HCT116 (cell line): Measurements from ENCODE around the gene PDE7B. TPM values are rescaled to one million over a fixed set of nuclear protein-coding genes. Genes with fewer than 3 reads are reported as not detected.

ENCODE experiments used
- ATAC-seq: fragments of 200-7000 bp; cut with Tn5 transposase; 2 replicates; pipeline ENCODE4 v1.9.1; 2020; ENCODE audit warnings: mild to moderate bottlenecking, moderate library complexity
- BruUV-seq: library from RNA; stranded (reverse); fragments of 400-500 nt; replicated peaks from 2 replicates; lab custom pipeline; 2021; lab: Mats Ljungman, UMichigan
- CTCF ChIA-PET: fragments of 300-600 bp; sonication (Branson Sonifier 250); formaldehyde crosslinking; loops from one replicate; lab custom pipeline; 2021; ENCODE audit warnings: antibody characterized with exemption; lab: Charles Lee
- POLR2A ChIA-PET: fragments of 300-600, 350-600 bp; sonication (Branson Sonifier 250); formaldehyde crosslinking; loops from one replicate; lab custom pipeline; 2021; ENCODE audit warnings: antibody characterized with exemption; lab: Charles Lee
- RAD21 ChIA-PET, 2 experiments: fragments of 300-600 bp; sonication (Branson Sonifier 250); formaldehyde crosslinking; loops; one replicate each; lab custom pipeline; 2023; ENCODE audit warnings: low total read pairs in 2 of 2; ENCODE audit not compliant: uncharacterized antibody in 2 of 2, unreplicated experiment in 2 of 2, low non-redundant PET in 1 of 2; lab: Charles Lee
- DNase-seq: peaks from one replicate; pipeline ENCODE4 v3.0.0-alpha.2; 2010; ENCODE audit warnings: low read depth, low spot score
- H2AFZ ChIP-seq: fragments of 200-600 bp; shearing (Covaris generic), sonication (generic); 2 replicates; pipeline ENCODE4 v1.6.1; 2017; ENCODE audit warnings: low read depth, mixed run types, mixed read lengths, antibody characterized with exemption, low read length; ENCODE audit not compliant: poor library complexity, severe bottlenecking
- H3K27ac ChIP-seq: 2 replicates; pipeline ENCODE4 v1.5.1; 2012; ENCODE audit warnings: low read depth, low read length
- H3K27me3 ChIP-seq: fragments of 200-600 bp; sonication (generic); 2 replicates; pipeline ENCODE4 v1.6.1; 2016; ENCODE audit warnings: mixed run types, low read length, mixed read lengths; ENCODE audit not compliant: insufficient read depth
- H3K36me3 ChIP-seq, 2 experiments: fragments of 200-500 bp in 1 of 2; fragments of 200-600 bp in 1 of 2; sonication (Bioruptor generic) in 1 of 2; sonication (generic) in 1 of 2; 2 replicates each; pipeline versions ENCODE4 v1.5.1 to v1.6.1; 2014 to 2016; ENCODE audit warnings: low read length in 2 of 2, inconsistent platforms in 1 of 2, mixed read lengths in 1 of 2, mixed run types in 1 of 2; ENCODE audit not compliant: insufficient read depth in 2 of 2, control insufficient read depth in 1 of 2
- H3K4me1 ChIP-seq, 2 experiments: fragments of 200-600 bp in 1 of 2; sonication (generic) in 1 of 2; 2 replicates each; pipeline versions ENCODE4 v1.5.1 to v1.6.1; 2012 to 2017; ENCODE audit warnings: low read length in 2 of 2, inconsistent platforms in 1 of 2, mild to moderate bottlenecking in 1 of 2, mixed read lengths in 1 of 2, mixed run types in 1 of 2, moderate library complexity in 1 of 2; ENCODE audit not compliant: insufficient read depth in 2 of 2, control insufficient read depth in 1 of 2
- H3K4me2 ChIP-seq: fragments of 200-600 bp; sonication (generic); 2 replicates; pipeline ENCODE4 v1.6.1; 2017; ENCODE audit warnings: mixed run types, low read length, mixed read lengths
- H3K4me3 ChIP-seq, 2 experiments: fragments of 200-600 bp in 1 of 2; sonication (generic) in 1 of 2; replicated peaks in 1 of 2; 2 replicates each; pipeline ENCODE4 v1.5.1; 2011 to 2016; ENCODE audit warnings: low read length in 2 of 2, control low read depth in 1 of 2, low read depth in 1 of 2, mild to moderate bottlenecking in 1 of 2, mixed read lengths in 1 of 2, mixed run types in 1 of 2
- H3K79me2 ChIP-seq: fragments of 200-600 bp; sonication (generic); 2 replicates; pipeline ENCODE4 v1.6.1; 2017; ENCODE audit warnings: mild to moderate bottlenecking, mixed run types, low read length, moderate library complexity, mixed read lengths; ENCODE audit not compliant: insufficient read depth
- H3K9ac ChIP-seq: fragments of 200-600 bp; sonication (generic); 2 replicates; pipeline ENCODE4 v1.6.1; 2016; ENCODE audit warnings: low read length, mixed read lengths
- H3K9me2 ChIP-seq: fragments of 200-600 bp; sonication (generic), shearing (Covaris generic); 2 replicates; pipeline ENCODE4 v1.6.1; 2017; ENCODE audit warnings: mixed run types, mild to moderate bottlenecking, moderate library complexity; ENCODE audit not compliant: insufficient read depth
- H3K9me3 ChIP-seq, 2 experiments: fragments of 200-500 bp in 1 of 2; fragments of 200-600 bp in 1 of 2; sonication (Bioruptor generic) in 1 of 2; sonication (generic) in 1 of 2; 2 replicates each; pipeline ENCODE4 v1.6.1; 2014 to 2017; ENCODE audit warnings: low read length in 2 of 2, mixed read lengths in 2 of 2, inconsistent platforms in 1 of 2, low read depth in 1 of 2, mild to moderate bottlenecking in 1 of 2, mixed run types in 1 of 2, moderate library complexity in 1 of 2; ENCODE audit not compliant: control insufficient read depth in 1 of 2, insufficient read depth in 1 of 2
- H4K20me1 ChIP-seq: fragments of 200-600 bp; sonication (generic), shearing (Covaris generic); 2 replicates; pipeline ENCODE4 v1.6.1; 2017; ENCODE audit warnings: mixed run types, mild to moderate bottlenecking, moderate library complexity; ENCODE audit not compliant: insufficient read depth
- CBX3 ChIP-seq: IDR thresholded peaks from 2 replicates; pipeline ENCODE4 v1.6.1; 2012; ENCODE audit warnings: low read depth
- CEBPB ChIP-seq: IDR thresholded peaks from 2 replicates; pipeline ENCODE4 v1.6.1; 2012; ENCODE audit warnings: low read depth
- EGR1 ChIP-seq: IDR thresholded peaks from 2 replicates; pipeline ENCODE4 v1.6.1; 2012; ENCODE audit warnings: low read depth
- ELF1 ChIP-seq: IDR thresholded peaks from 2 replicates; pipeline ENCODE4 v1.6.1; 2012; ENCODE audit warnings: low read depth, borderline replicate concordance
- EZH2 ChIP-seq: fragments of 200-600 bp; sonication (generic); IDR thresholded peaks from 2 replicates; pipeline ENCODE4 v1.6.1; 2017; ENCODE audit warnings: antibody characterized with exemption, mixed run types
- EZH2phosphoT487 ChIP-seq: fragments of 200-600 bp; IDR thresholded peaks from 2 replicates; pipeline ENCODE4 v1.6.1; 2018; ENCODE audit warnings: antibody characterized with exemption, borderline replicate concordance
- FOSL1 ChIP-seq: IDR thresholded peaks from 2 replicates; pipeline ENCODE4 v1.6.1; 2012; ENCODE audit warnings: low read depth
- JUND ChIP-seq: IDR thresholded peaks from 2 replicates; pipeline ENCODE4 v1.6.1; 2012
- MAX ChIP-seq: IDR thresholded peaks from 2 replicates; pipeline ENCODE4 v1.6.1; 2012
- POLR2AphosphoS5 ChIP-seq: IDR thresholded peaks from 2 replicates; pipeline ENCODE4 v1.6.1; 2011; ENCODE audit warnings: mild to moderate bottlenecking, low read depth, low read length, moderate library complexity
- RAD21 ChIP-seq: IDR thresholded peaks from 2 replicates; pipeline ENCODE4 v1.6.1; 2012; ENCODE audit warnings: low read depth, mild to moderate bottlenecking
- SRF ChIP-seq: IDR thresholded peaks from 2 replicates; pipeline ENCODE4 v1.6.1; 2012; ENCODE audit warnings: low read depth
- TCF7L2 ChIP-seq: IDR thresholded peaks from 2 replicates; pipeline ENCODE4 v1.7.0; 2011; ENCODE audit warnings: borderline replicate concordance, inconsistent platforms; ENCODE audit not compliant: insufficient read depth, insufficient read length; ENCODE audit errors: extremely low read depth
- YY1 ChIP-seq: IDR thresholded peaks from 2 replicates; pipeline ENCODE4 v1.6.1; 2011; ENCODE audit warnings: low read length, low read depth, moderate library complexity, mild to moderate bottlenecking; ENCODE audit not compliant: insufficient replicate concordance; ENCODE audit errors: extremely low read depth
- ZBTB33 ChIP-seq: IDR thresholded peaks from 2 replicates; pipeline ENCODE4 v1.6.1; 2011; ENCODE audit warnings: mild to moderate bottlenecking, low read length, moderate library complexity; ENCODE audit not compliant: insufficient replicate concordance; ENCODE audit errors: extremely low read depth
- ZFX ChIP-seq: fragments of 450-650 bp; IDR thresholded peaks from 2 replicates; pipeline ENCODE4 v1.6.1; 2017
- ZNF274 ChIP-seq: fragments of 200-500 bp; sonication (Bioruptor generic); IDR thresholded peaks from 2 replicates; pipeline ENCODE4 v1.6.1; 2014; ENCODE audit warnings: mild to moderate bottlenecking, low read depth, low read length, inconsistent platforms
- intact Hi-C: fragments of 100-400 bp; cut with micrococcal nuclease; formaldehyde crosslinking; loops from 2 replicates; pipeline ENCODE4 v1.10.0; 2022
- total RNA-seq: library from RNA; stranded (reverse); gene quantifications from one replicate; pipeline ENCODE4 v1.2.1, GENCODE V29; 2021; ENCODE audit not compliant: unreplicated experiment
- TF ChIP-seq, protein P1 (sequence below): IDR thresholded peaks from 2 replicates; pipeline ENCODE4 v1.6.1; 2012

Gene PDE7B
- total RNA-seq, 1 experiment from 2014 or later: 0.61 TPM

- Histone ChIP-seq H3K4me1 (no peaks in the 10 kb centered on the region), H3K27ac (no peak overlapping the region), H3K36me3 (no peaks in the 10 kb centered on the region), H3K79me2 (no peaks in the 10 kb centered on the region), H3K9me3 (no peaks in the 10 kb centered on the region), H4K20me1 (no peaks in the 10 kb centered on the region), H2AFZ (no peak overlapping the region), H3K27me3 (no peaks in the 10 kb centered on the region), H3K4me3 (no peak overlapping the region), H3K9ac (no peak overlapping the region), H3K4me2 (no peak overlapping the region), H3K9me2 (no peaks in the 10 kb centered on the region)
- CTCF ChIA-PET: interaction anchor here (1.0 to 1.3 kb wide), 2 partner anchors 124 to 193 kb away, joined by 3 to 5 read pairs; no protein-coding TSS in a partner anchor
- ATAC-seq (no peak), DNase-seq (no peak)
- POLR2A ChIA-PET: no interaction called here
- no TSS peak for BruUV-seq
- TF ChIP-seq FOSL1: no peak
- no peak for TF ChIP-seq ELF1
- TF ChIP-seq YY1: no peak
- TF ChIP-seq POLR2AphosphoS5: no peak
- TF ChIP-seq EZH2: no peak
- TF ChIP-seq MAX: no peak
- TF ChIP-seq CBX3: no peak
- TF ChIP-seq, protein P1, sequence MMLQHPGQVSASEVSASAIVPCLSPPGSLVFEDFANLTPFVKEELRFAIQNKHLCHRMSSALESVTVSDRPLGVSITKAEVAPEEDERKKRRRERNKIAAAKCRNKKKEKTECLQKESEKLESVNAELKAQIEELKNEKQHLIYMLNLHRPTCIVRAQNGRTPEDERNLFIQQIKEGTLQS: no peak
- no peak for TF ChIP-seq ZNF274
- no peak for TF ChIP-seq RAD21
- no peak for TF ChIP-seq EZH2phosphoT487
- no peak for TF ChIP-seq SRF
- TF ChIP-seq JUND: no peak
- no peak for TF ChIP-seq CEBPB
- no peak for TF ChIP-seq ZFX
- no peak for TF ChIP-seq TCF7L2
- no peak for TF ChIP-seq EGR1
- TF ChIP-seq ZBTB33: no peak
- RAD21 ChIA-PET: no interaction called here
- intact Hi-C loops: no loop called here
Measured at GRCh38 chr6:136033416-136033815, 181.9 kb downstream of the PDE7B start.
